Measurements from ENCODE around the gene BCAS3.
A peak's percentile ranks its signal among the peaks of the same experiment; 100 is the strongest.

The BCAS3 gene
- 36.0 to 50.1 (median 39.0) reads per million in 3 donors for total RNA-seq

GRCh38 chr17:60677308-60678117 is at the start of gene BCAS3:
BCAS3 (plus strand) TSS chr17:60677851.
- Histone ChIP-seq H3K36me3 (ENCODE audit: control insufficient read depth, insufficient read depth, low read length) (no peaks in the 10 kb centered on the region), H3K9me3 (ENCODE audit: control insufficient read depth, low read length) (no peaks in the 10 kb centered on the region), H3K4me3 (ENCODE audit: insufficient read depth, low read depth, low read length, poor library complexity, severe bottlenecking) (peak within 1 kb of the TSS; percentile 99), H3K27me3 (replicated peaks; ENCODE audit: control insufficient read depth, insufficient read depth, low read length, poor library complexity, severe bottlenecking) (no peaks in the 10 kb centered on the region), H3K27ac (ENCODE audit: insufficient read depth, low read length, poor library complexity, severe bottlenecking) (peak within 1 kb of the TSS; percentile 78), H3K4me1 (ENCODE audit: control insufficient read depth, insufficient read depth, low read length, poor library complexity, severe bottlenecking) (peaks cover 11% of the 10 kb centered on the region)
- peak; percentile 87 to 96 (median 96) for DNase-seq

- no peaks in the 10 kb centered on the region for H3K36me3 ChIP-seq (ENCODE audit: control insufficient read depth, insufficient read depth, low read length)
- H3K4me1 ChIP-seq (ENCODE audit: control insufficient read depth, insufficient read depth, low read length, poor library complexity, severe bottlenecking): no peaks in the 10 kb centered on the region
- no peak for DNase-seq
- no peak overlapping the region for H3K27ac ChIP-seq (ENCODE audit: insufficient read depth, low read length, poor library complexity, severe bottlenecking)
- H3K27me3 ChIP-seq (replicated peaks; ENCODE audit: control insufficient read depth, insufficient read depth, low read length, poor library complexity, severe bottlenecking): no peaks in the 10 kb centered on the region
- H3K9me3 ChIP-seq (ENCODE audit: control insufficient read depth, low read length): no peaks in the 10 kb centered on the region
- no peak overlapping the region for H3K4me3 ChIP-seq (ENCODE audit: insufficient read depth, low read depth, low read length, poor library complexity, severe bottlenecking)
These were observed 49.3 kb upstream of the BCAS3 start for GRCh38 chr17:60628252-60628889.

GRCh38 chr17:60629120-60629519 is 48.5 kb upstream of the BCAS3 start:
- Histone ChIP-seq H3K36me3 (ENCODE audit: control insufficient read depth, insufficient read depth, low read length) (no peaks in the 10 kb centered on the region), H3K27me3 (replicated peaks; ENCODE audit: control insufficient read depth, insufficient read depth, low read length, poor library complexity, severe bottlenecking) (no peaks in the 10 kb centered on the region), H3K9me3 (ENCODE audit: control insufficient read depth, low read length) (no peaks in the 10 kb centered on the region), H3K27ac (ENCODE audit: insufficient read depth, low read length, poor library complexity, severe bottlenecking) (no peak overlapping the region), H3K4me3 (ENCODE audit: insufficient read depth, low read depth, low read length, poor library complexity, severe bottlenecking) (no peak overlapping the region), H3K4me1 (ENCODE audit: control insufficient read depth, insufficient read depth, low read length, poor library complexity, severe bottlenecking) (no peaks in the 10 kb centered on the region)
- DNase-seq: no peak

DNA sequence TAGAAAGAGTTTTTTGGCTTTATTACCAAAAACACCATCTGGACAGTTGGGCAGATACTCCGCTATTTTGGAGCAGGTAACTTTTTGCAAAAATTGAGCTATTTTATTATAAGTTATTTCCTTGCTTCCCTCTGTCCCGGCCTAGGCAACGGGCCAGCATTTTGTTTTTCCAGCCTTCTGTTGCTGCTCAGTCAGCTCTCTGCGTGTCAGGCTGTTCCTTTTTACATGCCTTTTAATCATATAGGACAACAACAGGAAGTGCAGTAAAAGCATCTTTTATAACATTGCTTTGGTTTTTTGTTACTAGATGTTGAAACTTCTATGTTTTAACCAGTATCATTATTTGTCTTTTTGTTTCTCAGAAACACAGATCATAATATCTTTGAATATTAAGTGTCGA is 47.3 kb upstream of the BCAS3 start:
- H3K4me1 ChIP-seq (ENCODE audit: control insufficient read depth, insufficient read depth, low read length, poor library complexity, severe bottlenecking): no peaks in the 10 kb centered on the region
- H3K4me3 ChIP-seq (ENCODE audit: insufficient read depth, low read depth, low read length, poor library complexity, severe bottlenecking): no peak overlapping the region
- DNase-seq: no peak
- no peaks in the 10 kb centered on the region for H3K27me3 ChIP-seq (replicated peaks; ENCODE audit: control insufficient read depth, insufficient read depth, low read length, poor library complexity, severe bottlenecking)
- H3K27ac ChIP-seq (ENCODE audit: insufficient read depth, low read length, poor library complexity, severe bottlenecking): no peak overlapping the region
- H3K36me3 ChIP-seq (ENCODE audit: control insufficient read depth, insufficient read depth, low read length): peaks cover under 1% of the 10 kb centered on the region
- no peaks in the 10 kb centered on the region for H3K9me3 ChIP-seq (ENCODE audit: control insufficient read depth, low read length)

DNA sequence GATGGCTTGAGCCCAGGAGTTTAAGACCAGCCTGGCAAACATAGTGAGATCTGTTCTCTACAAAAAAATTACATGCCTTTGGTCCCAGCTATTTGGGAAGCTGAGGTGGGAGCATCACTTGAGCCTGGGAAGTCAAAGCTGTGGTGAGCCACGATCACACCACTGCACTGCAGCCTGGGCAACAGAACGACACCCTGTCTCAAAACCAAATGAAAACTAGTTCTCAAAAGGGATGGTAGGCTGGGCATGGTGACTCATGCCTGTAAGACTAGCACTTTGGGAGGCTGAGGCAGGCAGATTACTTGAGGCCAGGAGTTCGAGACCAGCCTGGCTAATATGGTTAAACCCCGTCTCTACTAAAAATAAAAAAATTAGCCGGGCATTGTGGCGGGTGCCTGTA is 46.5 kb upstream of the BCAS3 start:
- DNase-seq: no peak
- Histone ChIP-seq H3K27me3 (replicated peaks; ENCODE audit: control insufficient read depth, insufficient read depth, low read length, poor library complexity, severe bottlenecking) (no peaks in the 10 kb centered on the region), H3K4me1 (ENCODE audit: control insufficient read depth, insufficient read depth, low read length, poor library complexity, severe bottlenecking) (no peaks in the 10 kb centered on the region), H3K4me3 (ENCODE audit: insufficient read depth, low read depth, low read length, poor library complexity, severe bottlenecking) (no peak overlapping the region), H3K36me3 (ENCODE audit: control insufficient read depth, insufficient read depth, low read length) (peaks cover 8% of the 10 kb centered on the region), H3K27ac (ENCODE audit: insufficient read depth, low read length, poor library complexity, severe bottlenecking) (no peak overlapping the region), H3K9me3 (ENCODE audit: control insufficient read depth, low read length) (no peaks in the 10 kb centered on the region)

DNA sequence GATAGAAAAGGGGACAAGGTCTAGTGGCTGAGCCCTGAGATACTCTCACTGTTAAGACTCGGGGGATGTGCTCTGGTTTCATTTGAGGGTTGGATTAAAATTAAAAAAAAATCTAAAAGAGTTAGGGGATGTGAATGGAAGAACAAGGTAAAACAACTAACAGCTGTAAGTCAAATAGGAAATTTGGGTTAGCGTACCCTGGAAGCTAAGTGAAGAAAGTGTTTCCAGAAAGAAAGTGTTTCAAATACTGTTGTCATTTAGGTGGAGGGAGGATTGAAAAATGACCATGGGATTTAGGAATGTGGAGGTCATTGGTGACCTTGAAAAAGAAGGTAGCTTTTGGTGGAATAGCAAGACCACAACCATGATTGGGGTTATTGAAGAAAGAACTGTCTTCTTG is 40.0 kb upstream of the BCAS3 start:
- H3K9me3 ChIP-seq (ENCODE audit: control insufficient read depth, low read length): no peaks in the 10 kb centered on the region
- H3K36me3 ChIP-seq (ENCODE audit: control insufficient read depth, insufficient read depth, low read length): peaks cover 9% of the 10 kb centered on the region
- H3K27ac ChIP-seq (ENCODE audit: insufficient read depth, low read length, poor library complexity, severe bottlenecking): no peak overlapping the region
- DNase-seq: no peak
- no peak overlapping the region for H3K4me3 ChIP-seq (ENCODE audit: insufficient read depth, low read depth, low read length, poor library complexity, severe bottlenecking)
- H3K4me1 ChIP-seq (ENCODE audit: control insufficient read depth, insufficient read depth, low read length, poor library complexity, severe bottlenecking): no peaks in the 10 kb centered on the region
- no peaks in the 10 kb centered on the region for H3K27me3 ChIP-seq (replicated peaks; ENCODE audit: control insufficient read depth, insufficient read depth, low read length, poor library complexity, severe bottlenecking)

- no peak for DNase-seq
- Histone ChIP-seq H3K4me1 (ENCODE audit: control insufficient read depth, insufficient read depth, low read length, poor library complexity, severe bottlenecking) (no peaks in the 10 kb centered on the region), H3K9me3 (ENCODE audit: control insufficient read depth, low read length) (no peaks in the 10 kb centered on the region), H3K27me3 (replicated peaks; ENCODE audit: control insufficient read depth, insufficient read depth, low read length, poor library complexity, severe bottlenecking) (no peaks in the 10 kb centered on the region), H3K4me3 (ENCODE audit: insufficient read depth, low read depth, low read length, poor library complexity, severe bottlenecking) (no peak overlapping the region), H3K27ac (ENCODE audit: insufficient read depth, low read length, poor library complexity, severe bottlenecking) (no peak overlapping the region), H3K36me3 (ENCODE audit: control insufficient read depth, insufficient read depth, low read length) (peaks cover 9% of the 10 kb centered on the region)
These were observed 38.7 kb upstream of the BCAS3 start for GRCh38 chr17:60639019-60639330.

DNA sequence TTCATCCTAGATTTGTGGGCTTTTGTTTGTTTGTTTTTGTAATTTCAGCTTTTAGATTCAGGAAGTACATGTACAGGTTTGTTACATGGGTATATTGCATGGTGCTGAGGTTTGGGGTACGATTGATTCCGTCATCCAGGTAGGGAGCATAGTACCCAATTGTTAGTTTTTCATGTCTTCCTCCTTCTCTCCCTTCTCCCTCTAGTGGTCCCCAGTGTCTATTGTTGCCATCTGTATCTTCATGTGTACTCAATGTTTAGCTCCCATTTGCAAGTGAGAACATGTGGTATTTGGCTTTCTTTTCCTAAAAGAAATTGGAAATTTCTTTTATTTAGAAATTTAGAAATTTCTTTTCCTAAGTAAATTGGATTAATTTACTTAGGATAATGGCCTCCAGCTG is 37.1 kb upstream of the BCAS3 start:
- H3K9me3 ChIP-seq (ENCODE audit: control insufficient read depth, low read length): no peaks in the 10 kb centered on the region
- no peak overlapping the region for H3K4me3 ChIP-seq (ENCODE audit: insufficient read depth, low read depth, low read length, poor library complexity, severe bottlenecking)
- no peaks in the 10 kb centered on the region for H3K4me1 ChIP-seq (ENCODE audit: control insufficient read depth, insufficient read depth, low read length, poor library complexity, severe bottlenecking)
- DNase-seq: no peak
- peaks cover 7% of the 10 kb centered on the region for H3K36me3 ChIP-seq (ENCODE audit: control insufficient read depth, insufficient read depth, low read length)
- H3K27ac ChIP-seq (ENCODE audit: insufficient read depth, low read length, poor library complexity, severe bottlenecking): no peak overlapping the region
- no peaks in the 10 kb centered on the region for H3K27me3 ChIP-seq (replicated peaks; ENCODE audit: control insufficient read depth, insufficient read depth, low read length, poor library complexity, severe bottlenecking)

DNA sequence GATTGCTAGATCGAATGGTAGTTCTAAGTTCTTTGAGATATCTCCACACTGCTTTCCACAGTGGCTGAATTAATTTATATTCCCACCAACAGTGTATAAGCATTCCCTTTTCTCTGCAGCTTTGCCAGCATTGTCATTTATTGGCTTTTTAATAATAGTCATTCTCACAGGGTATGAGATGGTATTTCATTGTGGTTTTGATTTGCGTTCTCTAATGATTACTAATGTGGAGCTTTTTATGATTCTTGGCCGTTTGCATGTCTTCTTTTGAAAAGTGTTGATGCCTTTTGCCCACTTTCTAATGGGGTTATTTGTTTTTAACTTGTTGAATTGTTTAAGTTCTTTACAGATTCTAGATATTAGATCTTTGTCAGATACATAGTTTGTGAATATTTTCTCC is 36.5 kb upstream of the BCAS3 start:
- Histone ChIP-seq H3K36me3 (ENCODE audit: control insufficient read depth, insufficient read depth, low read length) (peaks cover 4% of the 10 kb centered on the region), H3K27ac (ENCODE audit: insufficient read depth, low read length, poor library complexity, severe bottlenecking) (no peak overlapping the region), H3K27me3 (replicated peaks; ENCODE audit: control insufficient read depth, insufficient read depth, low read length, poor library complexity, severe bottlenecking) (no peaks in the 10 kb centered on the region), H3K4me3 (ENCODE audit: insufficient read depth, low read depth, low read length, poor library complexity, severe bottlenecking) (no peak overlapping the region), H3K4me1 (ENCODE audit: control insufficient read depth, insufficient read depth, low read length, poor library complexity, severe bottlenecking) (no peaks in the 10 kb centered on the region), H3K9me3 (ENCODE audit: control insufficient read depth, low read length) (no peaks in the 10 kb centered on the region)
- DNase-seq: no peak

DNA sequence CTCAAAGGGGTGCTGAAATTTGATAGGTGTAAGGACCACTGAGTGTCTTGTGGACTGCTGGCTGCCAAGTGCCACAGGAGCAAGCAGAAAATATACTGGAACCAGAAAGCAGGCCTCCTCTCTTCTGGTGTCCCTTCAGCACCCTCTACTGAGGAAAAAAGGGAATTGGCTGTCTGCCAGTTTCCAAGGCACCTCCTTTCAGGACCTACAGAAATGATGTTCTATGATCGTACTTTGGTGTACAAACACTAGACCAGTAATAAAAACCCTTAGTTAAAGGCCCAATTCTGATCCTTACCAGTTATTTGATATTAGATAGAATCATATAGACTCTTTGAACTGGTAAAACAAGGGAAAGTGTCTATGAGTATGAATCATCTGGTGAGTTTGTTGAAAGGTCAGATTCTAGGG is 35.8 kb upstream of the BCAS3 start:
- Histone ChIP-seq H3K27ac (ENCODE audit: insufficient read depth, low read length, poor library complexity, severe bottlenecking) (no peak overlapping the region), H3K27me3 (replicated peaks; ENCODE audit: control insufficient read depth, insufficient read depth, low read length, poor library complexity, severe bottlenecking) (no peaks in the 10 kb centered on the region), H3K36me3 (ENCODE audit: control insufficient read depth, insufficient read depth, low read length) (peaks cover 4% of the 10 kb centered on the region), H3K9me3 (ENCODE audit: control insufficient read depth, low read length) (no peaks in the 10 kb centered on the region), H3K4me1 (ENCODE audit: control insufficient read depth, insufficient read depth, low read length, poor library complexity, severe bottlenecking) (no peaks in the 10 kb centered on the region), H3K4me3 (ENCODE audit: insufficient read depth, low read depth, low read length, poor library complexity, severe bottlenecking) (no peak overlapping the region)
- peak in 1 of 3 donors; percentile 34 for DNase-seq

All from effector memory CD4-positive, alpha-beta T cell (primary cell).